Mesenchymal stem cell (in vitro differentiated cells and primary cell): ENCODE data around the gene SPATA31E1.

ENCODE experiments used
- DNase-seq: peaks from one replicate; pipeline ENCODE4 v3.0.0-alpha.2; 2013
- H2AFZ ChIP-seq: one replicate; pipeline ENCODE4 v1.6.1; 2013; ENCODE audit warnings: low read depth, mild to moderate bottlenecking, control low read depth, inconsistent platforms, low read length, moderate library complexity
- H2AK5ac ChIP-seq: 2 replicates; pipeline ENCODE4 v1.6.1; 2013; ENCODE audit warnings: low read length, moderate library complexity, mild to moderate bottlenecking, inconsistent platforms; ENCODE audit not compliant: severe bottlenecking
- H2BK120ac ChIP-seq: one replicate; pipeline ENCODE4 v1.6.1; 2013; ENCODE audit warnings: low read depth, mild to moderate bottlenecking, inconsistent platforms, low read length, moderate library complexity
- H2BK12ac ChIP-seq, 2 experiments: one replicate each; pipeline ENCODE4 v1.6.1; 2013; ENCODE audit warnings: inconsistent platforms in 2 of 2, low read length in 2 of 2, mild to moderate bottlenecking in 2 of 2, moderate library complexity in 2 of 2, control low read depth in 1 of 2
- H2BK15ac ChIP-seq: one replicate; pipeline ENCODE4 v1.6.1; 2013; ENCODE audit warnings: mild to moderate bottlenecking, low read depth, inconsistent platforms; ENCODE audit not compliant: poor library complexity, severe bottlenecking
- H2BK5ac ChIP-seq: 2 replicates; pipeline ENCODE4 v1.6.1; 2013; ENCODE audit warnings: low read depth, mild to moderate bottlenecking, low read length, control low read depth, inconsistent platforms; ENCODE audit not compliant: poor library complexity, severe bottlenecking
- H3K14ac ChIP-seq, 2 experiments: one replicate each; pipeline ENCODE4 v1.6.1; 2013; ENCODE audit warnings: inconsistent platforms in 2 of 2, low read length in 2 of 2, control low read depth in 1 of 2, mild to moderate bottlenecking in 1 of 2, moderate library complexity in 1 of 2
- H3K18ac ChIP-seq, 2 experiments: one replicate each; pipeline ENCODE4 v1.6.1; 2013; ENCODE audit warnings: inconsistent platforms in 2 of 2, low read length in 2 of 2, control low read depth in 1 of 2, low read depth in 1 of 2, mild to moderate bottlenecking in 1 of 2
- H3K23ac ChIP-seq, 2 experiments: one replicate each; pipeline ENCODE4 v1.6.1; 2013; ENCODE audit warnings: inconsistent platforms in 2 of 2, low read length in 2 of 2, mild to moderate bottlenecking in 2 of 2, moderate library complexity in 2 of 2, control low read depth in 1 of 2
- H3K27ac ChIP-seq: 2 replicates; pipeline ENCODE4 v1.5.1; 2013; ENCODE audit warnings: mild to moderate bottlenecking, moderate library complexity, low read length, control low read depth, inconsistent platforms; ENCODE audit not compliant: poor library complexity, severe bottlenecking
- H3K27me3 ChIP-seq, 2 experiments: 2 replicates each; pipeline versions ENCODE4 v1.6.1 to v1.7.0; 2013; ENCODE audit warnings: low read length in 2 of 2, mild to moderate bottlenecking in 2 of 2, moderate library complexity in 2 of 2, control low read depth in 1 of 2, inconsistent platforms in 1 of 2; ENCODE audit not compliant: control insufficient read depth in 1 of 2, insufficient read depth in 1 of 2
- H3K36me3 ChIP-seq, 2 experiments: 2 replicates each; pipeline versions ENCODE4 v1.6.1 to v1.7.0; 2013; ENCODE audit warnings: low read length in 2 of 2, control low read depth in 1 of 2, inconsistent platforms in 1 of 2, low read depth in 1 of 2, mild to moderate bottlenecking in 1 of 2; ENCODE audit not compliant: insufficient read depth in 2 of 2, control insufficient read depth in 1 of 2
- H3K4ac ChIP-seq, 2 experiments: one replicate each; pipeline ENCODE4 v1.6.1; 2013; ENCODE audit warnings: inconsistent platforms in 2 of 2, low read length in 2 of 2, mild to moderate bottlenecking in 2 of 2, moderate library complexity in 2 of 2, control low read depth in 1 of 2, low read depth in 1 of 2
- H3K4me1 ChIP-seq: 2 replicates; pipeline ENCODE4 v1.6.1; 2013; ENCODE audit warnings: low read depth, low read length, control low read depth; ENCODE audit not compliant: control insufficient read depth, insufficient read depth
- H3K4me2 ChIP-seq: 2 replicates; pipeline ENCODE4 v1.6.1; 2013; ENCODE audit warnings: low read length, mild to moderate bottlenecking, inconsistent platforms; ENCODE audit not compliant: poor library complexity, severe bottlenecking
- H3K4me3 ChIP-seq, 2 experiments: 2 replicates each; pipeline versions ENCODE4 v1.5.1 to v1.7.0; 2013; ENCODE audit warnings: low read length in 2 of 2, mild to moderate bottlenecking in 2 of 2, control low read depth in 1 of 2, low read depth in 1 of 2; ENCODE audit not compliant: insufficient read depth in 1 of 2
- H3K79me1 ChIP-seq: replicated peaks from 2 replicates; pipeline ENCODE4 v1.6.1; 2013; ENCODE audit warnings: mild to moderate bottlenecking, control low read depth, low read length, inconsistent platforms; ENCODE audit not compliant: poor library complexity, severe bottlenecking
- H3K9ac ChIP-seq: 2 replicates; pipeline ENCODE4 v1.7.0; 2013; ENCODE audit warnings: mild to moderate bottlenecking, low read length, moderate library complexity
- H3K9me3 ChIP-seq: 2 replicates; pipeline ENCODE4 v1.7.0; 2013; ENCODE audit warnings: mild to moderate bottlenecking, low read length; ENCODE audit not compliant: control insufficient read depth
- H4K8ac ChIP-seq: one replicate; pipeline ENCODE4 v1.6.1; 2013; ENCODE audit warnings: inconsistent platforms, mild to moderate bottlenecking, low read length, moderate library complexity
- H4K91ac ChIP-seq: one replicate; pipeline ENCODE4 v1.6.1; 2013; ENCODE audit warnings: mild to moderate bottlenecking, low read length, inconsistent platforms
- WGBS: methylation state at CpG from one replicate; pipeline ENCODE4 v1.1.7; 2013; ENCODE audit warnings: mixed read lengths; 5-methylcytosine and 5-hydroxymethylcytosine counted together

SPATA31E1 gene

DNA sequence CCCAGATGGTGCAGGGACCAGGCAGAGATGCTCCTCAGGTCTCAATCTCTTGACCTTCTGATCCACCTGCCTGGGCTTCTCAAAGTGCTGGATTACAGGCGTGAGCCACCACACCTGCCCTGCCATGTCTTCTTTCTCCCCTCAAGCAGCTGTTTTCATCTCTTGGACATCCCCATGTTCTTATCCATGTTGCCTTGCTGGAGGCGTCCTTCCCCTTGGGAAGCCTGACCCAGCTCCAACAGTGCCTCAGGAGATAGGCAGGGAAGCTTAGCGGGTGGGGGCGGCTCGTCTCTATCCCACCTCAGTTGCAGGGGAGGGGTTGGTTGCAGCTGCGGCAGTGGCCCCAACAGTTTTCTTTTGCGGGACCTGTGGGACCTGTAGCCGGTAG lies 24.7 kb upstream of the SPATA31E1 start:
- no peak overlapping the region for H2AK5ac ChIP-seq
- H3K23ac ChIP-seq = no peak overlapping the region
- H2BK12ac ChIP-seq = no peak overlapping the region
- no peaks in the 10 kb centered on the region for H3K27me3 ChIP-seq
- no peak overlapping the region for H4K8ac ChIP-seq
- peaks cover 8% of the 10 kb centered on the region for H3K9me3 ChIP-seq
- no peak overlapping the region for H2AFZ ChIP-seq
- no peak overlapping the region for H4K91ac ChIP-seq
- no peak overlapping the region for H3K18ac ChIP-seq
- no peak overlapping the region for H3K4me2 ChIP-seq
- H2BK15ac ChIP-seq = no peak overlapping the region
- H3K27ac ChIP-seq = no peak overlapping the region
- no peak overlapping the region for H3K9ac ChIP-seq
- H3K4me1 ChIP-seq = peaks cover 16% of the 10 kb centered on the region
- DNase-seq = no peak
- H3K36me3 ChIP-seq = peaks cover 0 to 3% of the 10 kb centered on the region in 2 experiments
- H3K14ac ChIP-seq = no peak overlapping the region
- no peak overlapping the region for H3K4ac ChIP-seq
- WGBS = 96% methylated on average over 8 of the region's 8 CpGs
- H2BK5ac ChIP-seq = no peak overlapping the region
- no peak overlapping the region for H2BK120ac ChIP-seq
- H3K4me3 ChIP-seq = no peak overlapping the region
- H3K79me1 ChIP-seq = no peaks in the 10 kb centered on the region

DNA sequence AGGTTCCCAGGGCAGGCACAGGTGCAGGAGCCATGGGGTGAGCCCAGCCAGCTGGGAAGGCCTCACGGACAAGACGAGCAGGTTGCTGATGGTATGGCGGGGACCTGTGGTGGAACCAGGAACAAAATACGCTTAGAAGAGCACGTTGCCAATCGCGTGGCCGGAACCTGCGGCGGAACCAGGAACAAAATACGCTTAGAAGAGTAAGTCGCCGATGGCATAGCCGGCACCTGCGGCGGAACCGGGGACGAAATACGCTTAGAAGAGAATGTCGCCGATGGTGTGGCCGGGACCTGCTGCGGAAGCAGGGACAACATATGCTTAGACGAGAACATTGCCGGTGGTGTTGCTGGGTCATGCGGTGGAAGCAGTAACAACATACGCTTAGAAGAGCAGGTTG lies 23.5 kb upstream of the SPATA31E1 start:
- H3K4me2 ChIP-seq = no peak overlapping the region
- H3K27me3 ChIP-seq = no peaks in the 10 kb centered on the region
- 97% methylated on average over 27 of the region's 27 CpGs for WGBS
- no peak overlapping the region for H2BK15ac ChIP-seq
- peaks cover 8% of the 10 kb centered on the region for H3K9me3 ChIP-seq
- H3K36me3 ChIP-seq = peaks cover 0 to 3% of the 10 kb centered on the region in 2 experiments
- H3K4me3 ChIP-seq = no peak overlapping the region
- no peak overlapping the region for H2AK5ac ChIP-seq
- H4K91ac ChIP-seq = no peak overlapping the region
- H2AFZ ChIP-seq = no peak overlapping the region
- H3K9ac ChIP-seq = no peak overlapping the region
- H3K4me1 ChIP-seq = peaks cover 15% of the 10 kb centered on the region
- no peaks in the 10 kb centered on the region for H3K79me1 ChIP-seq
- no peak overlapping the region for H3K27ac ChIP-seq
- no peak overlapping the region for H3K4ac ChIP-seq
- no peak overlapping the region for H4K8ac ChIP-seq
- no peak overlapping the region for H3K23ac ChIP-seq
- H2BK120ac ChIP-seq = no peak overlapping the region
- H2BK5ac ChIP-seq = no peak overlapping the region
- no peak overlapping the region for H3K14ac ChIP-seq
- H2BK12ac ChIP-seq = no peak overlapping the region
- DNase-seq = no peak
- H3K18ac ChIP-seq = no peak overlapping the region

DNA sequence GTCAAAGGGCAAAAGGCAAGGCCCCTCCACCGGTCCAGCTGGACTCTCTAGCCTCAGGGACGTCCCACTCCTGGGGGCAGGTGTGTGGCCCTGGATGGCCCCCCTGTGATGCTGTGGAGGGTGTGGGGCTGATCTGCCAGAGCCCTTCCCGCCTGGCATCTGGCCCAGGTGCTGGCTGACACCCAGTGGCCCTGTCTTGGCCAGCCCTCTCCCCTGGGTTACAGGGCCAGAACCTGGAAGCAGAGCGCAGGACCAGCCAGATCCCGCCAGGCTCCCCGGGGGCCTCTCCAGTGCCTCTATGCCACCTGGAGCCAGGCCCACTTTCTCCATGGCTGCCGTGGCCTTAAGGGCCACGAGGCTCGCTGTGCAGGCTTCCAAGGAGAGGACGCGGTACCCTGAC lies 22.9 kb upstream of the SPATA31E1 start:
- H3K18ac ChIP-seq = no peak overlapping the region
- H2BK120ac ChIP-seq = no peak overlapping the region
- H4K8ac ChIP-seq = no peak overlapping the region
- H2BK5ac ChIP-seq = no peak overlapping the region
- H4K91ac ChIP-seq = no peak overlapping the region
- 90% methylated on average over 11 of the region's 11 CpGs for WGBS
- H3K4me2 ChIP-seq = no peak overlapping the region
- no peak overlapping the region for H2BK12ac ChIP-seq
- H3K9ac ChIP-seq = no peak overlapping the region
- H3K23ac ChIP-seq = no peak overlapping the region
- no peak overlapping the region for H3K4me3 ChIP-seq
- no peak overlapping the region for H3K14ac ChIP-seq
- H3K27me3 ChIP-seq = no peaks in the 10 kb centered on the region
- peaks cover 8% of the 10 kb centered on the region for H3K9me3 ChIP-seq
- H3K36me3 ChIP-seq = peaks cover 0 to 3% of the 10 kb centered on the region in 2 experiments
- H3K4ac ChIP-seq = no peak overlapping the region
- H2BK15ac ChIP-seq = no peak overlapping the region
- H3K79me1 ChIP-seq = no peaks in the 10 kb centered on the region
- H2AFZ ChIP-seq = no peak overlapping the region
- H2AK5ac ChIP-seq = no peak overlapping the region
- peaks cover 13% of the 10 kb centered on the region for H3K4me1 ChIP-seq
- H3K27ac ChIP-seq = no peak overlapping the region
- DNase-seq = no peak

DNA sequence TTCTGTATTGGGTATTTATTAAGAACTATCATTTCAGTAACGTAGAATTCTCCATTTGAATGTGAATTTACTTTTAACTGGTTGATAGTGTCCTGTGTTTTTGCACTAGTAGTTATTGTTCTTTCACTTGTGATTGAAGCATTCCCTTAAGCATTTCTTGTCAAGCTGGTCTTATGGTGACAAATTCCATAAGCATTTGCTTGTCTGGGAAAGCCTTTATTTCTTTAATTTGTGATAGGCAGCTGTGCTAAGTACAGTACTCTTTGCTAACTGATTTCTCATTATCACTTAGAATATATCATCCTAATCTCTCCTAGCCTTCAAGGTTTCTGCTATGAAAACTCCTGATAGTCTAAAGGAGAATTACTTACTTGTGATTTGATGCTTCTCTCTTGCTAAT lies 21.3 kb upstream of the SPATA31E1 start:
- Histone ChIP-seq H3K79me1 (no peaks in the 10 kb centered on the region), H3K9ac (no peak overlapping the region), H3K36me3 (peaks cover 0 to 3% of the 10 kb centered on the region in 2 experiments), H2AFZ (no peak overlapping the region), H3K23ac (no peak overlapping the region), H3K14ac (no peak overlapping the region), H2BK12ac (no peak overlapping the region), H3K27me3 (no peaks in the 10 kb centered on the region), H3K4me1 (peaks cover 10% of the 10 kb centered on the region), H3K18ac (no peak overlapping the region), H4K8ac (no peak overlapping the region), H3K27ac (no peak overlapping the region), H2AK5ac (no peak overlapping the region), H2BK120ac (no peak overlapping the region), H2BK15ac (no peak overlapping the region), H4K91ac (no peak overlapping the region), H2BK5ac (no peak overlapping the region), H3K4ac (no peak overlapping the region), H3K9me3 (peaks cover 8% of the 10 kb centered on the region), H3K4me2 (no peak overlapping the region), H3K4me3 (no peak overlapping the region)
- 100% methylated on average over 1 of the region's 1 CpG for WGBS
- no peak for DNase-seq
